ENCODE data around the gene MITF.

MITF gene

GRCh38 chr3:69761896-69762767, 22.9 kb downstream of the MITF start:
- DNase-seq (ENCODE audit: low read depth in 2 of 2) = no peak

GRCh38 chr3:69762768-69763229, 23.5 kb downstream of the MITF start:
- DNase-seq (ENCODE audit: low read depth in 2 of 2) = no peak

GRCh38 chr3:69763458-69763857, 24.2 kb downstream of the MITF start:
- DNase-seq (ENCODE audit: low read depth in 2 of 2) = no peak

- DNase-seq (ENCODE audit: low read depth in 2 of 2) = no peak
Observed at GRCh38 chr3:69764121-69764741, 25.0 kb downstream of the MITF start.

GRCh38 chr3:69764861-69765260, 25.6 kb downstream of the MITF start:
- no peak for DNase-seq (ENCODE audit: low read depth in 2 of 2)

- DNase-seq (ENCODE audit: low read depth in 2 of 2) = no peak
Observed at GRCh38 chr3:69766638-69767037, 27.4 kb downstream of the MITF start.

- DNase-seq (ENCODE audit: low read depth in 2 of 2) = no peak
Observed at GRCh38 chr3:69767571-69767970, 28.3 kb downstream of the MITF start.

- DNase-seq (ENCODE audit: low read depth in 2 of 2) = no peak
Observed at GRCh38 chr3:69768438-69768837, 29.2 kb downstream of the MITF start.

GRCh38 chr3:69770219-69770618, 31.0 kb downstream of the MITF start:
- DNase-seq (ENCODE audit: low read depth in 2 of 2) = no peak

- DNase-seq (ENCODE audit: low read depth in 2 of 2) = no peak
Observed at GRCh38 chr3:69770976-69771634, 31.8 kb downstream of the MITF start.

GRCh38 chr3:69772152-69772867, 33.0 kb downstream of the MITF start:
- DNase-seq (ENCODE audit: low read depth in 2 of 2) = no peak

GRCh38 chr3:69774029-69774428, 34.8 kb downstream of the MITF start:
- no peak for DNase-seq (ENCODE audit: low read depth in 2 of 2)

GRCh38 chr3:69775751-69776150, 36.5 kb downstream of the MITF start:
- no peak for DNase-seq (ENCODE audit: low read depth in 2 of 2)

- DNase-seq (ENCODE audit: low read depth in 2 of 2) = no peak
Observed at GRCh38 chr3:69776289-69776688, 37.0 kb downstream of the MITF start.

- DNase-seq (ENCODE audit: low read depth in 2 of 2) = no peak
Observed at GRCh38 chr3:69776920-69777581, 37.8 kb downstream of the MITF start.

GRCh38 chr3:69777582-69777967, 38.3 kb downstream of the MITF start:
- DNase-seq (ENCODE audit: low read depth in 2 of 2) = no peak

GRCh38 chr3:69781593-69781992, 42.3 kb downstream of the MITF start:
- no peak for DNase-seq (ENCODE audit: low read depth in 2 of 2)

- no peak for DNase-seq (ENCODE audit: low read depth in 2 of 2)
Observed at GRCh38 chr3:69784954-69785514, 45.8 kb downstream of the MITF start.

GRCh38 chr3:69785769-69786320, 46.6 kb downstream of the MITF start:
- DNase-seq (ENCODE audit: low read depth in 2 of 2) = no peak

GRCh38 chr3:69786854-69787253, 47.6 kb downstream of the MITF start:
- DNase-seq (ENCODE audit: low read depth in 2 of 2) = no peak

Data from stimulated activated CD4-positive, alpha-beta T cell treated with anti-CD3 and anti-CD28 coated beads, Interleukin-1b, Interleukin-23, amount 100 ng/mL, for 1 hour (primary cell).